HFF-Myc (cell line): ENCODE data around the gene TEX44.

Experiments used
- DNase-seq: peaks from one replicate; pipeline ENCODE4 v3.0.0-alpha.2; 2011; ENCODE audit warnings: low read depth; ENCODE audit errors: extremely low read depth
- H3K4me3 ChIP-seq: replicated peaks from 2 replicates; pipeline ENCODE4 v1.5.1; 2011; ENCODE audit warnings: low read depth, mild to moderate bottlenecking, control low read depth, low read length
- CTCF ChIP-seq: IDR thresholded peaks from 2 replicates; pipeline ENCODE4 v1.5.1; 2012; ENCODE audit warnings: mild to moderate bottlenecking, low read depth, low read length, control low read depth; ENCODE audit errors: missing control alignments

The TEX44 gene

GRCh38 chr2:231613663-231614558 lies 21.2 kb downstream of the TEX44 start:
- H3K4me3 ChIP-seq = peak overlapping the region; percentile 36
- DNase-seq = peak; percentile 61
- TF ChIP-seq CTCF = peak; percentile 21

GRCh38 chr2:231614559-231615057 lies 21.9 kb downstream of the TEX44 start:
- no peak for DNase-seq
- no peak for TF ChIP-seq CTCF
- H3K4me3 ChIP-seq = peak overlapping the region; percentile 36

DNA sequence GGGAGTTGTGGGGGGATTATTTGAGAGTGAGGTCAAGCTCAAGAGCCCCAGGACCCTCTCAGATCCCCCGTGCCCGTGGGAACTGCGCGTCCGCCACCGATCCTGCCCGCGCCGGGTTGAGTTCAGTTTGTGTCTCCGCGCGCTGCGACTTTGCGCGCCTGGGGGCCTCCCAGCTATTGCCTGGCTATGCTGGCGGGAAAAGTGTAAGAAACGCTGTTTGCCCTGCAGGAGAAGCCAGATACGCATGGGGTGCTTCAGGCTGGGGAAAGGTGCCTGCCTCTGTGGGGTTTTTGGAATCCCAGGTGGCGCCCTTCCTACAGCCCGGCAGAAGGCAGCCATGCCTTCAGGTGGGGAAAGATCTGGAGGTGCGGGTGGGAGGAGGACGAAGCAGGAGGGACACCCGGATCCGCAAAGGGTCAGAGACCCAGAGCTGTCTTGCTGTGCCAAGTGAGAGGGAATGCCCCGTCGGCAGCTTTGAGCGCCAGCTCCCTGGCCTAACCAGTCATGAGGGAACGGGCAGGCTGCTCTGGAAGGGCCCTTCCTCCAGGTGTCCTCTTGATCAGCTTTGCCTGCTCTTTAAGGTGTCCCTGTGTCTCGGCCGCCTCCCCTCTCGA lies 22.5 kb downstream of the TEX44 start:
- no peak for DNase-seq
- TF ChIP-seq CTCF = no peak
- H3K4me3 ChIP-seq = peak overlapping the region; percentile 36

DNA sequence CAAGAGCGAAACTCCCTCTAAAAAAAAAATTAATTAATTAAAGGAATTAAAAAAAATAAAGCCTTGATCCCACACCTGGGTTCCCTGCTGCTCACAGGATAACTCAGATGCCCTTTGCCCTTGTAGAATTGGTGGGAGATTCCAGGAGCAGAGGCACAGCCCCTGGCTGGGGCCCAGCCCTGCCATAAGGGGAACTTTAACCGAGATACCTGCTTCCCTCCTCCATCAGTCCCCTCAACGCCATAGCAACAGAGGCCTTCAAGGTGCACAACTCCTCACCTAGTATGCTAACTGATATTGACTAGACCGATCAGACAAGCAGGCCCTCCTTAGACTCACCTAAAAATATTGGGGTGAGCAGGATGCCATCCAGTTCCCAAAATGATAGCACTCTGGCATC lies 23.6 kb downstream of the TEX44 start:
- no peak overlapping the region for H3K4me3 ChIP-seq
- no peak for TF ChIP-seq CTCF
- DNase-seq = no peak

DNA sequence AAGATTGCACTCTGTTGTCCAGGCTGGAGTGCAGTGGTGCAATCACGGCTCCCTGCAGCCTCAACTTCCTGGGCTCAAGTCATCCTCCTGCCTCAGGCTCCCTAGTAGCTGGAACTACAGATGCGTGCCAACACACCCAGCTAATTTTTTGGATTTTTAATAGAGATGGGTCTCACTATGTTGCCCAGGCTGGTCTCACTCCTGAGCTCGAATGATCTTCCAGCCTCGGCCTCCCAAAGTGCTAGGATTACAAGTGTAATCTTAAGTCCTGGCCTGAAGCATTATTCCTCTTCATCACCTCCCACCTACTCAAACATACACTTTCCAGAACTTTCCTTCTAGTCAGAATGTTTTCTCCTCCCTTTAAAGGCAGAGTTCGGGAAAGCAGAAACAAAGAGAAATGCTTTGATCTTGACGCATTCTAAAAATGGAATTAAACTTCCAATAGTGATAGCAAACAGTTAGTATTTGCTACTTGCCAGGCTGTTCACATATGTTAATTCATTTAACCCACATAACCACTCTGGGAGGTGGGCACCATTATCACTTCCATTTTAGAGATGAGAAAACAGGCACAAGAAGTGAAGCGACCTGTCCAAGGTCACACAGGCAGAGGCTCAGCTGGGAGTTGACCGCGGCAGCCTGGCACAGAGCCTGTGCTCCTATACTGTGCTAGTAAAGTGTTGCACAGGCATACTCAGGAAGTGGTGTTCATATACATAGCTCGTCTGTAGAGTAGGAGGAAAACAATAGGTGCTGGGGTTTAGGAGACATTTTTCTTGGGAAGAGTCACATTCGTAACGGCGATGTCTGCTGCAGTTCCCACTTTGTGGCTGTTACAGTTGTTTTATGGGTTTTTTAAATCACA lies 24.6 kb downstream of the TEX44 start:
- TF ChIP-seq CTCF = no peak
- no peak for DNase-seq
- H3K4me3 ChIP-seq = no peak overlapping the region

- H3K4me3 ChIP-seq = no peak overlapping the region
- DNase-seq = no peak
- TF ChIP-seq CTCF = no peak
These were observed 28.6 kb downstream of the TEX44 start for GRCh38 chr2:231621051-231621879.
